GM11168 (cell line): ENCODE results near the gene CFAP99.

ENCODE experiments used
- in situ Hi-C: fragments of 300-500 bp; cut with MboI; formaldehyde crosslinking; loops from one replicate; pipeline ENCODE4 v1.12.0; 2022; ENCODE audit warnings: low sequenced_read_pairs; ENCODE audit not compliant: unreplicated experiment

CFAP99 gene

DNA sequence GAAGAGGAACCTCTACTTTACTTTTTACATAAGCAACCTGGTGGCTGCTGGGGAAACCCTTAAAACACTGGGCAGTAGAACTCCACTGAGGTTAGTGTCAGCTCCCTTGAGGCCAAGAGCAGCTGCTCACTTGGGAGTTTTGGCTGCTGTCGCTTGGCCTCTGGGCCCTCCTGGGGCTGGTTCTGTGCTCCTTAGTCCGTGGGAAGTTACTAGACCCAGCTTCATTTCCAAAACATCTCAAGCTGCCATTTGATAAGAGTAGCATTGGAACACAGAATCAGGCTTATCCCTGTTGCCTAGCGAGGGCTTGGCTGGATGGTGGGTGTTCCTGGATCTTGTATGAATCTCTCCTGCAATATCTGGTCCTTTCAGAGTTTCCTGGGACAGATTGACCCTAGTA, 76.2 kb downstream of the CFAP99 start:
- in situ Hi-C loops = no loop called here

DNA sequence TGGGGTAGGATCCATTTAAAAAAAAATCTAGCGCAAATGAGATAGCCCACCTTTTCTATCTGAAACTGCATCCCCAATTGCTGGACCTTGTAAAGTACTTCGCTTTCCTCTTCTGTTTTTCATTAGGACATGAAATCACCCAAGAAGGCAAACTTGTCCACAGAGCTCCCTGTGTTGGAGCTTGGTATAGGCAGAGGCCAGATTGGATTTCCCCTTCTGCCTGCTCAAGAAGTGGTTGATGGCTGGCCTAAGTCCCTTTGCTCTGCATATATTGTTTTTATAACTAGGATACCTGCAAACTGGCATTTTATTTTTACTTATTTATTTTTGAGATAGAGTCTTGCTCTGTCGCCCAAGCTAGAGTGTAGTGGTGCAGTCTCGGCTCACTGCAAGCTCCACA, 78.6 kb downstream of the CFAP99 start:
- in situ Hi-C loops = no loop called here

DNA sequence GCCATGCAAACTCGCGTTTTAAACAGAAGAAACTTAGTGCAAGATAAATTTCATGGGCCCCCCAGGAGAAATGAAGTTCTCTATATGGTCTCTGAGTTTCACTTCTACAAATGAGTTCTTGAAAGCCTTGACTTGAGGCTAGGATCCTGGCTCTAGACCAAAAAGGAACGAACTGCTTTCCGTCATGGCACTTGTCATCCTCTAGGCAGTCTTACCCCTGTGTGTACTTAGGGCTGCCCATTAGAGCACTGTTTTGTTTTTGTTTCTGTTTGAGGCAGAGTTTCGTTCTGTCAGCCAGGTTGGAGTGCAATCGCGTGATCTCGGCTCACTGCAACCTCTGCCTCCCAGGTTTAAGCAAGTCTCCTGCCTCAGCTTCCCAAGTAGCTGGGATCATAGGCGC, 79.2 kb downstream of the CFAP99 start:
- in situ Hi-C loops = no loop called here

DNA sequence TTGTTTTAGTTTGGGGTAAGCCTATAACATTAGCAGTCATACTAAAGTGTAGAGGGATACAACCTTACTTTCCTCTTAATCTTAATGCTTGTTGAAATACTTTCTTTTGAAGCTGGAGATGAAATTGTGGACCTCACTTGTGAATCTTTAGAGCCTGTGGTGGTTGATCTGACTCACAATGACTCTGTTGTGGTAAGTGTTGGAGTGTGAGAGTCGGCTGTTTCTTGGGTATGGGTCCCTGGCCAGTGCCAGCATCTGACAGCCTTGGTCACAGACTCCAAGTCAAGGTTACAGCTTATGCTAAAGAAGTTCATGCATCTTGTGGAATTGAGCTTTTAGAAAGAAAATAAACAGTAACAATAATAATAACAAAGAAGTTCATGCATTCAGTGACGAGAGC, 81.8 kb downstream of the CFAP99 start:
- in situ Hi-C loops = no loop called here

DNA sequence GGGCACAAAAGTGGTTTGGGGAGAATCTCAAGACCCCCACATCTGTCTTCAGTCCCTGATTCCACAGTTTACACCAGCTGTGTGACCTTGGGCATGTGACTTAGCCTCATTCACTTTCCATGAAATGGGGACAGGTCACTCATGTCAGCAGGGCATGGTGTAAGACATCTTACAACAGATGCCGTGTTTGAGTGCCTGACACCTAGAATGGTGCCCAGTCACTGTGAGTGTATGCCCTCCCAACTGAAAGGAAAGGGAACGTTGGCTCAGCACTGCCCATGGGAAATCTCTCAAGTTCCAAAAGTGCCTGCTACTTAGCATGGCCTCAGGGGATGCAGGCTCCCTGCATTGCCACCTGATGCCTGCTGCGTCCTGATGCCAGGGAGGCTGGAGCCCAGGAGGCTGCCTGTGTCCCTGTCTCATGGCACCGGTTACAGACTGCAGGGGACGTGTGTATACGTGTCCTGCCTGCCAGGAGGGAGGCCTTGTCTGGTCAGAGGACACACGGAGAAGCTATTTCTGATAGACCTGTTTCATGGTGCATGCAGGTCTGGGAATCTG, 82.4 kb downstream of the CFAP99 start:
- in situ Hi-C loops = no loop called here

DNA sequence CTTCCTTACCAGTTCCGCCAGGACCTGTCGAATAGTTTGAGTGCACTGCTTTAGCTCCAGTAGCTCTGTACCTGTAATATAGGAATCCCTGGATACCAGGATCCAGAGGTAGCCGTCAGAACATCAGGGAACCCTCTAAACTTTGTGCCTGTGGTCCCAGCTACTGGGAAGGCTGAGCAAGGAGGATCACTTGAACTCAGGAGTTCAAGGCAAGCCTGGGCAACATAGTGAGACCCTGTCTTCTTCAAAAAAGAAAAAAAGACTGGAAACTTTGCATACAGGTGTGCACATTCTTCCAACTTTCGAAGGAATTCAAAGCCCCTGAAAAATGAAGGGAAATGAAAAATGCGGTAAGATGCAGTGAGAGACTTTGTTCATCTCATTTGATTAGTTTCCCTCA, 85.1 kb downstream of the CFAP99 start:
- in situ Hi-C loops = no loop called here

DNA sequence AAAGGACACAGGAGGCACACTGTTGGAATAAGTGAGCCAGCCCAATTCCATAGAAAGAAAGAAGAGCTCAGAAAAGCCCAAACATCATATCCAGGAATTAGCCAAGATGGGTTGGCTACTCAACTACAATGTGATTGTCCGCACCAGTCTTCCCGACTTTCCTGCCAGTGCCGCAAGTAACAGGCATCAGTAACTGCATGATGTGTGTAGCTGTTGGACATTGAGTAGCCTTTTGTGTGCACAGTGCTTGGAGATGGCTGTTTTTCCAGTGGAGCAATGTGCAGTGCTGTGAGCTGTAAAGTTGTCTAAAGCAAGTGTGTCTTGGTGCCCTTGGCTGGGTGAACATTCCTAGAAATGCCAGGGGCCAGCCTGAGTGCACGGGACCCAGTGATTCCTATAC, 88.5 kb downstream of the CFAP99 start:
- in situ Hi-C loops = no loop called here

DNA sequence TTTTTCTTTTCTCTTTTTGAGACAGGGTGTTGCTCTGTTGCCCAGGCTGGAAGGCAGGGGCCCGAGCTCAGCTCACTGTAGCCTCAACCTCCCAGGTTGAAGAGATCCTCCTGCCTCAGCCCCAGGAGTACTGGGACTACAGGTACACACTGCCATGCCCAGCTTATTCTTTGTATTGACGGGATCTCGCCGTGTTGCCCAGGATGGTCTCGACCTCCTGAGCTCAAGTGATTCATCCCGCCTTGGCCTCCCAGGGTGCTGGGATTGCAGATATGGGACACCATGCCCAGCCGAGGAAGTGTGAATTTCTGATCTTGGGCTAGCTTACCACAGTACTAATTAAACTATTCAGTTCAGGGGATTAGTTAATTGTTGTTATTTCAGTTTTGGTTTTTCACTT, 89.1 kb downstream of the CFAP99 start:
- in situ Hi-C loops = no loop called here

DNA sequence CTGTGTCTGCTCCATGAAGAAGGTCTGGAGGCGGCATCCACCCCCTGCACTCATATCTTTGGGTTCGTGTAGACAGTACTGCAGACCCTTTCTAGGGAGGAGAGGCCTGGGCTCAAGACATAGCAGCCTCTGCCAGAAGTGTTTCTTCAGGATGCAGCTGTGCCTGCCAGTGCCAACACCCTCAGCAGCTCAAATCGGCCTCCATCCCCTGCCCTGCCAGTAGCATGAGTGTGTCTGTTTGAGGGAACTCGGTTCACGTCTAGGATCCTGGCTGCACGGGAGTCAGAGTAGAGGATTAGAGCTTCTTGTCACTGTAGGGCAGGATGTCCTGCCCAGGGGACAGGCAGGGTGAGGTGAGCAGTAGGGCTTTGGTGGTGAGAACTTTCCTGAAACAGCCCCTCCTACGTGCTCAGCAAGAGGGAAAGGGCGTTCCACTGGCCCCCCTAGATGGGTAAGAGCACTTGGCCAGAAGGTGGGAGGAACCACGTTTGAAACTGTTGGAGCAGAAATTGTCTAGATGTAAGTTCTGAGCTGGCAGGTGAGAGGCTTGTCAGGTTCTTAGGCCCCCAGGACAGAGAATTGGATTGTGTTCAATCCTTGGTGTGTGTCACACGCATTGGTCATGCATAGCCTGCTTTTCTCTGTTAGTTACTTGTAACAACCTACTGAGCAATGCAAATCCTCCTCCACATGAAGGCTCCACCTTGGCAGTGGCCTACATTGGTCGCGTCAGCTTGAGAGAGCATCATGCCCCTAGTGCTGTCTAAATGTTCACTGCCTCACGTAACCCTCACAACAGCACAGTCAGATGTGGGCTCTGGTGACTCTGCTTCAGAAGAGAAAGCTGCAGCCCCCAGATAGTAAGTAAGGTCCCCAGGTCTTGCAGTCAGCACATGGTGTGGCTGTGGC, 91.8 kb downstream of the CFAP99 start:
- in situ Hi-C loops = no loop called here

DNA sequence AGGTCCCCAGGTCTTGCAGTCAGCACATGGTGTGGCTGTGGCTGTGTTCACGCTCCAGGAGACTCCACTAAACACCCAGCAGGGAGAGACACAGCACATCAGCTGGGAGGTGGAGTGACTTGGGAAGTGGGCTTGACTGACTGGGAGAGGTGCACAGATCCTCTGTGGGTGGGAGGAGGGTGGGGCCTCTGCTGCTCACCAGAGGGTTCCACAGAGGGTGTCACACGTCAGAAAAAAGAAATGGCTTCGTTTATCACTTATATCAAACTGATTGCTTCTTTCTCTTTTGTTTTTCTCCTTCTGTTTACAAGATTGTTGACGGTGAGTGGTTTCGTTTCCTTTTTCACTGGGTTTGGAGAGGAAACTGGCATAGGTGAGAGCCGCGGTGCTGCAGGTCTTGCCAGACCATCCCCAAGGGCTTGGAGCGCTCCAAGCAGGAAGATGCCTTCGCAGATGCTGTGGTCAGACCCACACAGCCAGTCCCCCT, 92.9 kb downstream of the CFAP99 start:
- in situ Hi-C loops = no loop called here
